Renal cortex interstitium (tissue), 11 donors: ENCODE results near the gene GAREM2. TPM values are rescaled to one million over a fixed set of nuclear protein-coding genes. Genes with fewer than 3 reads are reported as not detected.
"Not testable (repeated sequence)": the region's sequence is repeated elsewhere in the genome, so short reads cannot be mapped to it uniquely, and the experiment has no call there.

Experiments
- DNase-seq, 11 donors: peaks; one replicate each; pipeline ENCODE4 v3.0.0-alpha.2; 2013; ENCODE audit warnings: low read depth in 9 of 11, low spot score in 4 of 11; ENCODE audit errors: extremely low read depth in 1 of 11
- polyA plus RNA-seq, 3 donors: library from polyadenylated mRNA; unstranded; fragments of 120-200 nt; gene quantifications; one replicate each; pipeline ENCODE4 v1.2.1, GENCODE V29; 2013; ENCODE audit not compliant: insufficient read length in 3 of 3

GAREM2 gene
- polyA plus RNA-seq, 3 donors, result 6.7 to 8.9 (median 7.5) TPM

- DNase-seq, result no peak
Measured at GRCh38 chr2:26164641-26165211, 8.2 kb upstream of the GAREM2 start.

DNA sequence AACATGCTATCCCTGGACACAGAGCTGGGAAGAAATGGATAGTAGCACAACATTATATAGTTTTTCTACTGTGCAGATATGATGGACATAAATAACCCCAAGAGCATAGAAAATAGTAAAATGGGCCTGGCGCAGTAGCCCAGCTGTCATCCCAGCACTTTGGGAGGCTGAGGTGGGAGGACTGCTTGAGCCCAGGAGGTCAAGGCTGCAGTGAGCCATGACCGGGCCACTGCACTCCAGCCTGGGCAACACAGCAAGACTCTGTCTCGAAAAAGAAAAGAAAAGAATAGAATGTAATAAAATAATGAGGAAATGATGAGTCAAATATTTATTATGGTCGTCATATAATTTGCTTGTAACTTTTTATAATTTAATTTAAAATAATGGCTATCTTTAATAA lies 7.5 kb upstream of the GAREM2 start:
- no peak for DNase-seq

DNA sequence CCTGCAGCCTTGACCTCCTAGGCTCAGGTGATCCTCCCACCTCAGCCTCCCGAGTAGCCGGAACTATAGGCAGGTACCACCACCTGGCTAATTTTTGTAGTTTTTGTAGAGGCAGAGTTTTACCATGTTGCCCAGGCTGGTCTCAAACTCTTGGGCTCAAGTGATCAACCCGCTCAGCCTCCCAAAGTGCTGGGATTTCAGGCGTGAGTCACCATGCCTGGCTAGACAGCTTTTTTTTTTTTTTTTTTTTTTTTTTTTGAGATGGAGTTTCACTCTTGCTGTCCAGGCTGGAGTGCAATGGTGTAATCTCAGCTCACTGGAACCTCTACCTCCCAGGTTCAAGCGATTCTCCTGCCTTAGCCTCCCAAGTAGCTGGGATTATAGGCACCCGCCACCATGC lies 6.3 kb upstream of the GAREM2 start:
- DNase-seq, result not testable (repeated sequence)

DNA sequence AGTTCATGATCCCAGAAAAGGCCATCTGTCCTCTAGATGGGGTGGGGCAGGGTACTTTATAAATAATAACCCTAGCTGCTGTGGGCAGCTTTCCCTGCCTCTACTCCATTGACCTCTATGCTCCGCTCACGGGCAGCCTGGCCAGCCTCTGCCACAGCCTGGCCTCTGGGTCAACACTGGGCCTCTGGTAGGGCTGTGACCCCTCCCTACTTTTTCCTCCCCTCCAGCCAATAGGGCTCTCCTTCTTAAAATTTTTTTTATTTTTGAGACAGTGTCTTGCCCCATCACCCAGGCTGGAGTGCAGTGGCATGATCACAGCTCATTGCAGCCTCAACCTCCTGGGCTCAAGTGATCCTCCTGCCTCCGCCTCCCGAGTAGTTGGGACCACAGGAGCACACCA lies 4.1 kb upstream of the GAREM2 start:
- no peak for DNase-seq

GRCh38 chr2:26169226-26169625 lies 3.7 kb upstream of the GAREM2 start:
- no peak for DNase-seq

GRCh38 chr2:26169681-26170414 lies 3.0 kb upstream of the GAREM2 start:
- no peak for DNase-seq

GRCh38 chr2:26170795-26171194 lies 2.1 kb upstream of the GAREM2 start:
- no peak for DNase-seq

- DNase-seq, result no peak
Measured at GRCh38 chr2:26172189-26172870, 558 bp upstream of the GAREM2 start.

DNA sequence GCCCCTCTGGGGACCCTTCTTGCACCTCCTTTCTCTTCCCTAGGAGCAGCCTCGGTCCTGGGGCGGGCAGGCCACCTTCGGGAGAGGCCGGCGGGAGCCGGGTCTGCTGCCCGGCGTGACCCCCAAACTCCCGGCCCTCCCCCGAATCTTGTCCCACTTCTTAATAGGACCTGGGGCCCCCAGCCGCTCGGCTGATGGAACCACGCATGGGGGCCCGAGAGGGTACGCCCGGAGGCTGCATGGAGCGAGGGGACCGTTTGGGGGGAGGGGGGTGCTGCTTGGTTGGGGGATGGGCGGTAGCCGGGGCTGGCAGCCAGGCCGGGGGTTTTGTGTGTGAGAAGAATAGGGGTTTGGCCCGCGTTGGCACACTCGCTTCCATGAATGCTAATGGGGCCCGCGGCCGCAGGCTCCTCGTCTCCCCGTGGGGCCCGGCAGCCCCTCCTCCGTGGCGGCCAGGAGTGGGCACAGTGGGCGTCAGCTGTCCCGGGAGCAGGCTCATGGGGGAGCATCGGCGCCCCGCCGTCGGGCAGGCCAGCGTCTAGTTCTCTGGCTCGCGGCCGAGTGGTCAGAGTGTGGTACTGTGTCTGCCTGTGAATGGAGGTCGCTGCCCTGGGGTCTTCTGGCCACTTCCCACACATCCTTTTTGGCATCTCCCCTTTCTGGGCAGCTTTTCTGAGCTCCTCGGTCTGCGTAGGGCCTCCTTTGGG lies 1.0 kb downstream of the GAREM2 start:
- DNase-seq, result no peak

- no peak for DNase-seq
Measured at GRCh38 chr2:26174691-26175465, 2.0 kb downstream of the GAREM2 start.

- no peak for DNase-seq
Measured at GRCh38 chr2:26175466-26176278, 2.8 kb downstream of the GAREM2 start.

GRCh38 chr2:26176279-26176615 lies 3.4 kb downstream of the GAREM2 start:
- no peak for DNase-seq

DNA sequence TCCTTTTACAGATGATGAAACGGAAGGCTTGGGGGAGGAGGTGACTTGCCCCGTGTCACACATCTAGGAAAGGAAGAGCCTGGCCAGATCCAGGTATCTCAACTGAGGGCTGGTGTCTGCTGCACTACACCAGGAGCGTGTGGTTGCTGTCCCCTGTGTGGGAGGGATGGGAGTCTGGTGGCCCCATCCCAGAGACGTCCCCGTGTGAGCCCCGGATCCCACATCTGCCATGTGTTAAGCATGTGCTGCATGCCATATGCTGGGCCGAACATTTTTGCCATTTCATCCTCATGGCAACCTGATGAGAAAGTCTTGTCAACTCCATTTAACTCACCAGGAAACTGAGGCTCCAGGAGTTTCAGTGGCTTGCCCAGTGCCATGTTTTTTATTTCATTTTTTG lies 4.2 kb downstream of the GAREM2 start:
- DNase-seq, result no peak

- no peak for DNase-seq
Measured at GRCh38 chr2:26178246-26178645, 5.4 kb downstream of the GAREM2 start.

- peak in 1 of 11 donors; percentile 49 for DNase-seq
Measured at GRCh38 chr2:26178746-26179436, 6.0 kb downstream of the GAREM2 start.

- no peak for DNase-seq
Measured at GRCh38 chr2:26179446-26179913, 6.6 kb downstream of the GAREM2 start.

DNA sequence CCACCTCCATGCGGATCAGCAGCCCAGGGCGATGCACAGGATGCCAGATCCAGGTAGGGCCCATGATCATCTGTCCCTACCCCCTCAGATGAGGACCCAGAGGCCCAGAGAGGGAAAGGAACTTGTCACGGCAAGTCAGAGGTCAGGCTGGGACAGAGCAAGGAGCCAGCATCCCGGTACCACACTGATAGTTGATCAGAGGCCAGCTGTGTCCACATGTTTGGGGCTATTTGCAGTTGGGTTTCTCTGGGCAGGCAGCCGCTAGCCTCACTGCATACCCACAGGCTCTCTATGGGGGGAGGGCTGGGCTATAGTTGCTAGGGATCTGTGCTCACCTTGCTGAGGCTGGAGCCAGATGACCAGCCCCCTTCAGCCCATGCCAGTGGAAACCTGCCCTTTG lies 9.6 kb downstream of the GAREM2 start:
- DNase-seq, result no peak
